ENCODE data around the gene ZNF646.
"Not testable (repeated sequence)": the region's sequence is repeated elsewhere in the genome, so short reads cannot be mapped to it uniquely, and the experiment has no call there.

Gene ZNF646

DNA sequence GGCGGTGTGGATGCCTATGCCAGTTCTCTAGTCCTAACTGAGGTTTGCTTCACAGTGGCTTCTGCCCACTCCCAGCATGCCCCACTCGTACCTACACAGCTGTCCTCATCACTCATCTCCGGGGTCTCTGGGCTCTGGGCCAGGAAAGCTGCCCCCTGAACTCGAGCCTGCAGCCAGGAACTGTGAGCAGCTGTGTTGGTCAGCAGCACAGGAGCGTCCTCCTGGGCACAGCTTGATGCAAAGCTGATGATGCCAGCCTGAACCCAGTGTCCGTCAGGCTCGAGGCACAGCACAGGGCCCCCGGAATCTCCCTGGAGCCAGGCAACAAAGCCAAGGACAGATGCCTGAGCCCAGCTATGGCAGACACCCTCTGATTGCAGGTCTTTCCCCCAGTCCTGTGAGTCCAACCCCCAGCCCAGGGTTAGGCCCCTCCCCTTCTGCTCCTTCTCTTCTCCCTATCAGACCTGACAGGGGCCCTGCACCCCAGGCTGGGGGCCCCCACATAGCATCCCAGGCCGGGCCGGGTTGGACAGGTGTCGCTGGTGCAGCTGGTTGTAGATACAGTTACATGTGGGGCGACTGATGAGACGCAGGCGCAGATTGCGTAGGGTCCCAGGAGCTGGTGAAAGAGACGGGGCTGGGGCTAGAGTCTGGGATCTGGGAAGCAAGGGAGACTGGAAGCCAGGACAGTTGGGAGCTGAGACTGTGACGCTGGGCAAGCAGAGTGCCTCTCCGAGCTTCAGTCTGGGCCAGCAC, 11.8 kb downstream of the ZNF646 start:
- DNase-seq = no peak

DNA sequence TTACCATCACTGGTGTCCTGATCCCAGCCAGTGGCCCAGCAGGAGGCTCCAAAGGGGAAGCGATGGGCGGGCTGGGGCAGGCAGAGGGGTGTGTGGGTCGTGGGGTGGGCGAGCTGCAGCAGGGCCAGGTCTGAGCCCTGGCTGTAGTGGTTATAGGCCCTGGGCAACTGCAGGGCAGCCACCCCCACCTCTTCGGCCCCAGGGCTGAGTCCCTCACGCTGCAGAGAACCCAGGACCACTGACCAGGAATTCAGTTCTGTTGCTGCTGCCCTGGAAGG, 12.3 kb downstream of the ZNF646 start:
- DNase-seq = no peak

DNA sequence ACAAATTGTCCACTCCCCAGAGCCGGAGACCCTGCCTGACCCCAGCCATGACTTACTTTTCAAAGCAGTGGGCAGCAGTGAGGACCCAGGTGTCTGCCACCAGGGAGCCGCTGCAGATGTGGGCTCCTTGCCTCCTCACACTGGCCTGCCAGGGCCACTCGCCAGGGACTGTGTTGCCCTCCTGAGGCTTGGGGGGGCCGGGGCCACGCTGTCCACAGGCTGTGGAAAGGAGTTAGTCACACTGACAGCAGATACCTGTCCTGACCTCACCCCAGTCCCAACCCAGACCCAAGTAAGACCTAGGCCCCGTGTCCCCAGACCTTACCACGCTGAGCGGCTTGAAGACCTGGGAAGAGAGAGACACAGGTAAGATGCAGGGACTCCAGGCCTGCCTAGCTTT, 13.3 kb downstream of the ZNF646 start:
- DNase-seq = no peak

DNA sequence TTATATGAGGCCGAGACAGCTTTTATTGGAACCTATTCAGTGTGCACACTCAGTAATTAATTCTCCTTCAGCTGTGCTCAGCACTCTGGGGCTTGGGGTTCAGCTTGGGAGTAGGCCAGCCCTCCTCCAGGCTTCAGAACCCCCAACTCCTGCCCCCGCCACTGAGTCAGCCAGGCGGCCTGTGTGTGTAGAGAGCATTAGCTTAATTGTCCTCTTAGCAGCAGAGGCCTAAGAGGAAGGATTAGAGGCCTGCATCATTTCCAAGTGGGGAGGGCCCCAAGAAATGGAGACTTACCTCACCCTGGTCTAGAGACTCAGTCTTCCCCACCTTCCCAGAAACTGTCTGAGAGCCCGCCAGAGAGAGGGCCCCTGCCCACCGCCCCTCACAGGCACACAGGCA, 13.7 kb downstream of the ZNF646 start:
- DNase-seq = no peak

- DNase-seq = no peak
Measured at GRCh38 chr16:31088459-31089183, 14.4 kb downstream of the ZNF646 start, which contains the start of gene PRSS53. Gene PRSS53, minus strand, starts transcription at chr16:31088943. Its CDS starts 134 bp downstream, at chr16:31088809.

DNA sequence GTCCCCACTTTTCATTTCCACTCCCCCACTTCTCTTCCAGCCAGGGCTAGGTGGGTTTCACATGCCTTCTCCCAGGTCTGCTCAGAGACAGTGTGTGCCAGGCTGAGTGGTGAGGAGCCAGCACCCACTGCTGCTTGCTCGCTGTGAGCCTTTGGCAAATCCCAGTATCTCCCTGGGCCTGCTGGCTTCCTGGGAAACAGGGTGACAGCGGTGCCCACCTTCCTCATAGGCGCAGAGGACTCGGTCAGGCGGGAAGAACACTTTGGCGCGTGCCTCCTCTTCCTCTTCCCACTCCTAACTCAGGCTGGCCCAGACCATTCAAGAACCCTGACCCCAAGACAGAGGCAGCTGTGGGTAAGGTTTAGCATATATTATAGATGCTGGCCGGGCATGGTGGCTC, 15.0 kb downstream of the ZNF646 start:
- no peak for DNase-seq

GRCh38 chr16:31090540-31090939, 16.3 kb downstream of the ZNF646 start:
- DNase-seq = no peak

DNA sequence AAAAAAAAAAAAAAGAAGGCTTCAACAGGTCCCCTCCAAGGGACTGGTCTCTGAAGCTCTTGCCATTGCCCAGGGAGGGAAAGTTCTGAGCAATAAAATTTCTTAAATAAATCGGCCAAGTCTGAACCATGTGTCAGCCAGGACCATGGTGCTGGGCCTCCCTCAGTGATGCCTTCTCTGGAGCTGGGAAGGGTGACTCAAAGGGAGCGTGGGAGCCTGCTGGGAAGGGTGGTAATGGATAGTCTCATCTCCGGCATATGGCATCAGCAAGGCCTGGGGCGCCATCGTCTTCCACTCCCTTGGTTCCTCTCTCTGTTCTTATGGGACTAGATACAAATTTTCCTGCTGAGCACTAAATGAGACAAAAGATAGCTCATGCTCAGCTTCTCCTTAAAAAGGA, 18.1 kb downstream of the ZNF646 start:
- no peak for DNase-seq

DNA sequence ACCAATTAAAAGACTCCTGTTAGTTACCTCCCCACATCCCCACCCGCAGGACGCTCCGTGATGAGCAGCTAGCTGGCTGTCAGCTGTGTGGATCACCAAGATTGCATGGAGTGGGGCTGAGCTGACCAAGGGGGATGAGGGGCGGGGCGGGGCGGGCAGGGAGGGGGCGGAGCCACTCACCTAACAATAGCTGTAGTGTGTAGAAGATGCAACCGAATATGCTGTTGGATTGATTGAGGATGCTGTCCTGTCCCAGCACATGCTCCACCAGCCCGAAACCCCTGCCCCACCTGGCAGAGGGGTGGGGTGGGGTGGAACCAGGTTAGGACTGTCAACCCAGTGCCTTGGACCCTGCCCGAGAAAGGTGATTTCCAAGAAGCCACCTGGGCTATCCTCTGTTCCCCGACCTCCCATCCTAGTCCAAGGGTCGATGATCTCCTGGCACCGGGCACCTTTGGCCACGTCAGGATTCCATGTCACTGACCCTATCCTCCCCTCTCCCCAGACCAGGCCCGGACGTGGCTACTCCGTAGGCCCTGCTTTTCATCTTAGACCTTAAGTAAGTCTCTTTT, 19.0 kb downstream of the ZNF646 start:
- DNase-seq = no peak

GRCh38 chr16:31094088-31094423, 19.8 kb downstream of the ZNF646 start:
- DNase-seq = no peak

- DNase-seq = peak; percentile 89 to 92
Measured at GRCh38 chr16:31094424-31095120, 20.4 kb downstream of the ZNF646 start, which contains the start of gene VKORC1. Gene VKORC1, minus strand, starts transcription at chr16:31094797. Its CDS starts 68 bp downstream, at chr16:31094729.

- DNase-seq = no peak
Measured at GRCh38 chr16:31099860-31100638, 25.8 kb downstream of the ZNF646 start.

DNA sequence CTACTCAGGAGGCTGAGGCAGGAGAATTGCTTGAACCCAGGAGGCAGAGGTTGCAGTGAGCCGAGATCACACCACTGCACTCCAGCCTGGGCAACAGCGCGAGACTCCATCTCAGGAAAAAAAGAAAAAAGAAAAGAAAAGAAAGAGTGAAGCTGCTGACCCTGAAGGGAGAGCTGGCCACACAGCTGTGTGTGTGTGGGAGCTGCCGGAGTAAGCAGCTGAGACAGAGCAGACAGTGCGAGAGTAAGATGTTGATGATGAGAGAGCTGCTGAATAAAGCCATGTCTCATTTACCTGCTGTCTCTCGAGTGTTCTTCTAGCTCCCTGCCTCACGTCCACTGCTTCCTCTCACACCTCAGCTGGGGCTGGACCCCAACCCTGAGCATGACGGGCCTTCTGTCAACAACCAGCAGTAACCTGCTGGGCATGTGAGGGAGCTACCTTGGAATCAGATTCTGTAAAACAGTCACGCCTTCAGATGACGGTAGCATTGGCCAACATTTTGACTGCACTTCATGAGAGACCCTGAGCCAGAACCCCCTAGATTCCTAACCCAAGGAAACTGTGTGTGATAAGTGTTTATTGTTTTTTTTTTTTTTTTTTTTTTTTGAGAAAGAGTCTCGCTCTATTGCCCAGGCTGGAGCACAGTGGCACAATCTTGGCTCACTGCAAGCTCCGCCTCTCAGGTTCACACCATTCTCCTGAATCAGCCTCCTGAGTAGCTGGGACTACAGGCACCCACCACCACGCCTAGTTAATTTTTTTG, 26.8 kb downstream of the ZNF646 start:
- not testable (repeated sequence) for DNase-seq

DNA sequence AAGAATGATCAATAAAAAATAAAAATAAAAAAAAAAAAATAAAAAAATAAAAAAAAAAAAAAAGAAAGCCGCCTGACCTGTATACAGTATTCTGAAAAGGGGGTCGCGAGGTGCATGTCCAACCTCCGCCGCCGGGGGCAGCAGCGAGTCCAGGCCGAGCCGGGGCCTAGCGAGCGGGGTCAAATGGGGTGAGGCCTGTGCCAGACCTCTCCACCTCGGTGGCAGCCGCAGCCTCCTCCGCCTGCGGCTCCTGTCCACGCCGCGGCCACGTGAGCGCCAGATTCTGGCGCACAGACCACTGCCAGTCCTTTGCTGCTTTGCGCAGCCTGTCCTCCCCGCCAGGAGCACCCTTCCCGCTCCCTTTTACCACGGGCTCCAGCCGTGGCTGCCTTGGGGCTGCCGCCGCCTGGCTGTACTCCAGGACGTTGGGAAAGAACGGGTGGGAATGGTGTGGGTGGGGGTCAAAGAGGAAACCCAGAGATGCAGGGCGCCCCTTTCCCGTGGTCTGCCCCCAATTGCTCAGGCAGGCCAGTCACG, 31.5 kb downstream of the ZNF646 start:
- peak; percentile 86 to 91 for DNase-seq

DNA sequence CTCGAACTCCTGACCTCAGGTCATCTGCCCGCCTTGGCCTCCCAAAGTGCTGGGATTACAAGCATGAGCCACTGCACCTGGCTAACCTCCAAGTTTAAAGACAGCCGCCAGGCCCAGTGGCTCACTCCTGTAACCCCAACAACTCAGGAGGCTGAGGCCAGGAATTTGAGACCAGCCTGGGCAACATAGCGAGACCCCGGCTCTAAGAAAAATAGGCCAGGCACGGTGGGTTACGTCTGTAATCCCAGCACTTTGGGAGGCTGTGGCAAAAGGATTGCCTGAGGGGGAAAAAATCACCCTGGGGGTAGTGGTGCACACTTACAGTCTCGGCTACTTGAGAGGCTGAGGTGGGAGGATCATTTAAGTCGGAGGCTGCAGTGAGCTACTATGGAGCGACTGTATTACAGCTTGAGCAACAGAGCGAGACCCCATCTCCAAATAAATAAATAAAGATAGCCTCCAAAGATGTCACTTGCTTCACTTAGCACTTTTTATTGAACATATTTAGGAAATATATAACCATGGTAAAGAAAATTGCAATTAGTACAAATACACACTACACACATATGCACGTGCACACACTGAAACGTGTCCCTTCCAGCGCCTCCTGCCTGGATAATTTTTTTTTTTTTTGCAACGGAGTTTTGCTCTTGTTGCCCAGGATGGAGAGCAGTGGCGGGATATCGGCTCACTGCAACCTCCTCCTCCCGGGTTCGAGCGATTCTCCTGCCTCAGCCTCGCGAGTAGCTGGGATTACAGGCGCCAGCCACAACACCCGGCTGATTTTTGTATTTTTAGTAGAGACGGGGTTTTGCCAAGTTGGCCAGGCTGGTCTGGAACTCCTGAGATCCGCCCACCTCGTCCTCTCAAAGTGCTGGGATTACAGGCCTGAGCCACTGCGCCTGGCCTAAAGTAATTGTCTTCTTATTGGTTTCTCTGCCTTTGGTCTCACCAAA, 32.6 kb downstream of the ZNF646 start:
- no peak for DNase-seq

GRCh38 chr16:31107465-31107867, 33.2 kb downstream of the ZNF646 start:
- DNase-seq = peak; percentile 43 to 48

- DNase-seq = peak; percentile 78 to 86
Measured at GRCh38 chr16:31108035-31108793, 34.0 kb downstream of the ZNF646 start, which contains the start of gene BCKDK. Gene BCKDK, plus strand, starts transcription at chr16:31108386. Its CDS starts 838 bp downstream, at chr16:31109224.

DNA sequence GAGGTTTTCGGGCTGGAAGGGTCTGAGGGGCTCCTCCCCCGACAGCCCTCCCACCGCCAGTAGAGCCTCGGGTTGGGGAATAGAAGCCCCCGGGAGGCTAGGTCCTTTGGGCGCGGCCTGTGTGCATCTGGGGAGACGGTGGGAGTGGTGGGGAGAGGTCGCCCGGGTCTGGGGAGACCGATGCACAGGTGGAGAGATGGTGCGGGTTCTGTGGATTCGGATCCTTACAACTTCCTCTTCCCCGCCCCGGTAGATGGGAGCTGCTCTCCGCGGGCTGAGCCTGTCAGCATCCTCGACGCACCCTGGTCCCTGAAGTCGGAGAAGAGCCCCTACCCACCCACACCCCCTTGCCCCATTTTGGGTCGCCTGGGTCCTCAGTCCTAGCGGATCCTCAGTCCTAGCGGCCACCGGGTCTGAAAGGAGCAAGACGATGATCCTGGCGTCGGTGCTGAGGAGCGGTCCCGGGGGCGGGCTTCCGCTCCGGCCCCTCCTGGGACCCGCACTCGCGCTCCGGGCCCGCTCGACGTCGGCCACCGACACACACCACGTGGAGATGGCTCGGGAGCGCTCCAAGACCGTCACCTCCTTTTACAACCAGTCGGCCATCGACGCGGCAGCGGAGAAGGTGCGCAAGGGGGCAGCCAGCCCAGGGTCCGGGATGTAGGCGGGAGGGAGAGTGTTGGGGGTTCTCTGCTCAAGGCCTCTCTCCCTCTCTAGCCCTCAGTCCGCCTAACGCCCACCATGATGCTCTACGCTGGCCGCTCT, 34.8 kb downstream of the ZNF646 start:
- no peak for DNase-seq

- DNase-seq = no peak
Measured at GRCh38 chr16:31109622-31110021, 35.4 kb downstream of the ZNF646 start.
